HG03469 (cell line): ENCODE data around the gene KCNB1.

Experiments
- ATAC-seq: cut with Tn5 transposase; IDR thresholded peaks from one replicate; pipeline ENCODE4 v1.9.1; 2021; ENCODE audit warnings: mild to moderate bottlenecking, moderate library complexity, moderate number of reproducible peaks; ENCODE audit not compliant: unreplicated experiment

The KCNB1 gene

GRCh38 chr20:49445176-49445575 is 37.3 kb downstream of the KCNB1 start:
- no peak for ATAC-seq

- ATAC-seq = no peak
Measured at GRCh38 chr20:49444553-49444990, 37.9 kb downstream of the KCNB1 start.

- no peak for ATAC-seq
Measured at GRCh38 chr20:49437057-49437456, 45.4 kb downstream of the KCNB1 start.

GRCh38 chr20:49435639-49436038 is 46.8 kb downstream of the KCNB1 start:
- ATAC-seq = no peak

GRCh38 chr20:49433333-49433732 is 49.1 kb downstream of the KCNB1 start:
- ATAC-seq = no peak

GRCh38 chr20:49432550-49432949 is 49.9 kb downstream of the KCNB1 start:
- no peak for ATAC-seq

- ATAC-seq = no peak
Measured at GRCh38 chr20:49431329-49431728, 51.1 kb downstream of the KCNB1 start.

- ATAC-seq = no peak
Measured at GRCh38 chr20:49430320-49430719, 52.1 kb downstream of the KCNB1 start.

- ATAC-seq = no peak
Measured at GRCh38 chr20:49427751-49428518, 54.5 kb downstream of the KCNB1 start.

- ATAC-seq = no peak
Measured at GRCh38 chr20:49426873-49427272, 55.6 kb downstream of the KCNB1 start.

GRCh38 chr20:49426395-49426794 is 56.1 kb downstream of the KCNB1 start:
- ATAC-seq = no peak

- no peak for ATAC-seq
Measured at GRCh38 chr20:49424536-49424935, 57.9 kb downstream of the KCNB1 start.

GRCh38 chr20:49422161-49422560 is 60.3 kb downstream of the KCNB1 start:
- ATAC-seq = no peak

- no peak for ATAC-seq
Measured at GRCh38 chr20:49420811-49421295, 61.6 kb downstream of the KCNB1 start.

GRCh38 chr20:49420292-49420691 is 62.2 kb downstream of the KCNB1 start:
- no peak for ATAC-seq

- ATAC-seq = no peak
Measured at GRCh38 chr20:49419785-49420184, 62.7 kb downstream of the KCNB1 start.

- ATAC-seq = no peak
Measured at GRCh38 chr20:49418809-49419208, 63.7 kb downstream of the KCNB1 start.

GRCh38 chr20:49417843-49418555 is 64.5 kb downstream of the KCNB1 start:
- no peak for ATAC-seq

GRCh38 chr20:49415668-49416044 is 66.8 kb downstream of the KCNB1 start:
- no peak for ATAC-seq

- ATAC-seq = no peak
Measured at GRCh38 chr20:49415005-49415667, 67.3 kb downstream of the KCNB1 start.

GRCh38 chr20:49413677-49414076 is 68.8 kb downstream of the KCNB1 start:
- ATAC-seq = no peak

GRCh38 chr20:49412953-49413352 is 69.5 kb downstream of the KCNB1 start:
- ATAC-seq = no peak
